Measurements from ENCODE around the gene CLEC12A.

CLEC12A gene

GRCh38 chr12:10033783-10034545 is 62.8 kb downstream of the CLEC12A start:
- DNase-seq (ENCODE audit: low read depth in 2 of 2): no peak

Data from stimulated activated CD4-positive, alpha-beta T cell treated with anti-CD3 and anti-CD28 coated beads, Interleukin-4, amount 100 ng/mL, for 48 hours (primary cell).